LNCAP (cell line): ENCODE data around the gene FAM163A.

Experiments used
- CTCF ChIP-seq: fragments of 450-650 bp; IDR thresholded peaks from 2 replicates; pipeline ENCODE4 v1.5.1; 2017; ENCODE audit warnings: mild to moderate bottlenecking

Gene FAM163A

GRCh38 chr1:179770887-179771502 is 27.9 kb downstream of the FAM163A start:
- no peak for TF ChIP-seq CTCF

- TF ChIP-seq CTCF: no peak
Measured at GRCh38 chr1:179773264-179773663, 30.2 kb downstream of the FAM163A start.

- no peak for TF ChIP-seq CTCF
Measured at GRCh38 chr1:179774000-179774399, 30.9 kb downstream of the FAM163A start.

- no peak for TF ChIP-seq CTCF
Measured at GRCh38 chr1:179774566-179774965, 31.5 kb downstream of the FAM163A start.

- no peak for TF ChIP-seq CTCF
Measured at GRCh38 chr1:179775009-179775408, 31.9 kb downstream of the FAM163A start.

DNA sequence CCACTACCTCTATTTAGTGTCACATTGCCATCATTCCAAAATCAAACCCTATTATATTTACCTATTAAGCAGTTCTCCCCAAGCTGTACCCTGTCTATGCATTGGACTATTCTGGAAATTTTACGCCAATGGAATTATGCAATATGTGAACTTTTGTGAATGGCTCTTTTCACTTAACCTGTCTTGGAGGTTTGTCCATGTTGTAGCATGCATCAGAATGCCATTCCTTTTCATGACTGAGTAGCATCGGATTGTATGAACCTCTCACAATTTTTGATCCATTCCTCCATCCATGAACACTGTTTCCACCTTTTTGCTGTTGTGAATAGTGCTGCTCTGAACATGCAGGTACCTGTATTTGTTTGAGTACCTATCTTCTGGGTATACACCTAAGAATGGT is 33.7 kb downstream of the FAM163A start:
- no peak for TF ChIP-seq CTCF

DNA sequence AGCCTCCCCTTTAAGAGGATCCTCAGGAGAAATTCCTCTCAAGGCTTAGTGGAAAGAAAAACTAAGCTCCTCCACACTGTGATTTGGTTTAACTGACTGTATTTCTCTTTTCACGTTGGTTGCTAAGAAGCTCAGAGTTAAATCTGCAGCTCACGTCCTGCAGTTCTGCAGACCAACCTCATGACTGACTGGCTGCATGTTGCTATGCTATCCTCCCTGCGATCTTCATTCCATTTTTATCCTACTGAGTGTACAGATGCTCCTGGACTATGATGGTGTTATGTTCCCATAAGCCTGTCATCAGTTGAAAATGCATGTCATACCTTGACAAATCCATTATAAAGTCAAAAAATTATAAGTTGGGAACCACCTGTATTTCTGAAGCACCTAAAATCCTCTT is 34.6 kb downstream of the FAM163A start:
- no peak for TF ChIP-seq CTCF
